NCI-H146 treated with DMSO at 0.1 percent for 48 hours (cell line): Measurements from ENCODE around the gene FOXP1.
"Not testable (repeated sequence)": the region's sequence is repeated elsewhere in the genome, so short reads cannot be mapped to it uniquely, and the experiment has no call there.

Source experiments
- DNase-seq: peaks from one replicate; lab custom pipeline; 2025; ENCODE audit not compliant: unreplicated experiment; lab: John Stamatoyannopoulos, UW

Gene FOXP1

DNA sequence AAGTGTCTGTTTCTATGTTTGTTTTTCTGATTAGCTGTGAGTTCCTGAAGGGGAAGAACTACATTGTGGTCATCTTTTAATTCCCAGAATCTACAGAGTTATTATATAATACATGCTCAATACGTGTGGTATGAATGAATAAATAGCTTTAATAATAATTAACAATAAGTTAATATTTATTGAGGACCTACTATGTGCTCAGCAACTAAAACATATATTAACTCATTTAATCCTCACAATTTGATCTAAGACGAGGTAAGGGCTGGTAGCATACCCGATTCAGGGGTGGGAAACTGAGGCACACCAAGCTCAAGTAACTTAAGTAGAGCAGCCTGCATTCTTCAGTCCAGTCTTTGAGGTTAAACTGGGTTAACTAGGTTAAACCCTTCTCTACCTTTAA is 553.8 kb downstream of the FOXP1 start:
- no peak for DNase-seq

DNA sequence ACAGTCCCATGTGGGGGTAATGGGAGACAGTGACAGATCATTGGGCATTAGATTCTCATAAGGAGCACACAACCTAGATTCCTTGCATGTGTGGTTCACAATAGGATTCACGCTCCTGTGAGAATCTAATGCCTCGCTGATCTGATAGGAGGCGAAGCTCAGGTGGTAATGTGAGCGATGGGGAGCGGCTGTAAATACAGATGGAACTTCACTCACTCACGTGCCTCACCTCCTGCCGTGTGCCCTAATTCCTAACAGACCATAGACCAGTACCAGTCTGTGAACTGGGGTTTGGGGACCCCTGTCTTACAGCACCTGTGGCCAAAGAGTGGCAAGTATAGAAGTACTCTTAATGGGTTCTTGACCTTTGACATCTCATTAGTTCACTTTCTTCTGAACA is 554.7 kb downstream of the FOXP1 start:
- DNase-seq: no peak

DNA sequence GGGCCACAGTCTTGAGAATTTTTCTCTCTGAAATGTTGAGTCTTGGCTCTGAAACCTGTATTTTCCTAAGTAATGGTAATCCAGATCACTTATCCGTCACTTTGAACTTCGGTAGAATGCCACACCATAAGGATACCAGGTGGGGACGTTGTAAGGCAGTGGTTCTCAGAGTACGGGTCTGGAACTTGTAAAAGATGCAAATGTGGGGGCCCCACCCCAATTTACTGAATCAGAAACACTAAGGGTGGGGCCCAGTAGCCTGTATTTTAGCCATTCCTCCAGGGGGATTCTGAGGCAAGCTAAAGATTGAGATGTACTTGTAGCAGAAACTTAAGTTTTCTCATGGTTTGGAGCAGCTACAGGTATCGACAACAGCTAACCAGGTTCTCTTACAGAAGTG is 555.3 kb downstream of the FOXP1 start:
- DNase-seq: no peak

DNA sequence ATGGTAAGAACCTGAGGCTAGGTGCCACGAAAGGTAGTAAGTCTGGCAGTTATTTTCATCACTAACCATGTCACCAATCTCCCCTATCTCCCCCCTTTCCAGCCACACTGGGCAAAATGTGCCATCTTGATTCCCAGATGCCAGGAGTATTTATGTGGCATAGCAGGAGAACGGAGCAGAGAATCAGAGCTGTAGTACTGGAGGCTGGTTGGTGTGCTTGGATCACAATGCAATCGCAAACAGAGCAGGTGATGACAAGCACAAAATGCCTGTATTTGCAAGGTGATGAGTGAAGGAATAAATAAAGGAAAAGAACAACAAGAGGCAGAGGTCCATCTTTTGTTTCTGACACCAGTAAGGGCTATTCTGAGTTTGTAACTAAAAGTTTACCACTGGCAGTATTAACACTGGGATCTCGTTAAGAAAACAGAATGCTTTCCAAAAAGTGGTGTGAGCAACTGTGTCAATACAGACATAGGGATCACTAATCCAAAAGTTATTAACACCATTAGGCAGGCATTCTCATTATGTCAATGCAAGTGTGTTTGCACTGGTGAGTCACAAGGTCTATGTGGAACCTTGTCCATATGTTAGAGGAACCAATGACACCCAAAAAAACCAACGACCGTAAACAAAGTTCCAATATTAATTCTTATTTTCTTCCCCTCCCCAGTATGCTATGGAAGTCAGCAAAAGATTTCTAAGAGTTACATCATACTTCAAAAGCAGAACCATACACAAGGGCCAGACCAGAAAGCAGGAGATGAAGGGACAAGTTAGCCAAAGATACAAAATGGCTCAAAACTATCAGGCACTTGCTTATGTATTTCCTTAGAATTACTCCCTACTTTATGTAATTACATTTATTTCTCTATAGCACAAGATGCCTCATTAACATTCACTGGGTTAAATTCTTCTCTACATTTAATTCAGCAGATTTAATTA is 556.6 kb downstream of the FOXP1 start:
- no peak for DNase-seq

DNA sequence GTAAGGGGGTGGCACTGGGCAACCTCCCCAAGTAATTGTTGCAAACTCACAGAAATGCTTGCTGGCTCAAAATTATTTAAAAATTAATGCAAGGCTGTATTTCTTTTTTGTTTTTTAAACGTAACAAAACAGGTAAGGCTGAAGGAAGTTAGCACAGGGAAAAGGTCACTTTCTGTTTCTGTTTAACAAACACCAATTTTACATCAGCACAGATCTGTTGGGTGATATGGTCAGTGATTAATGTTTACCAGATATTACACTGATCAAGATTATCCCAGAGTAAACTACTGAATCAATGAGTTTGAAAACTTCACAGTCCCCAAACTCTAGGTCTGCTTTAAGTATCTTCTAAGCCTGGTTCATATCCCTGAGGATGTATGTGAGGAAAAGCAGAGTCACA is 558.0 kb downstream of the FOXP1 start:
- DNase-seq: no peak

DNA sequence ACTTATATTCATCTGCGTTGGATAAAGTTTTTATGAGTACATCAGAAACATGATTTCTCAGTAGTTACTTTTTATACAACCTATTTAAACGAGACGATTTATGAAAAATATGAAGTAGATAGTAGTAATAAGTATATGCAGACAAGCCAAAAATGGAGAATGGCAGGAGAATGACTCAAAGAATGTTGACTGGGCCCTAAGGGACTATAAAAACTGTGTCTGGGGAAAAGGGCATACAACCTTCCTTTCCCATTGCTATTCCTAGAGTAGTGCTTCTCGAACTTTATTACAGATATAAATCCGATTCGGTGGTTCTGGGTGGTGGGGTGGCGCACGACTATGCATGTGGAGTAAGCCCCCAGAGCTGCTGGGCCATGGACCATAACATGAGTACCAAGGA is 558.5 kb downstream of the FOXP1 start:
- DNase-seq: no peak

DNA sequence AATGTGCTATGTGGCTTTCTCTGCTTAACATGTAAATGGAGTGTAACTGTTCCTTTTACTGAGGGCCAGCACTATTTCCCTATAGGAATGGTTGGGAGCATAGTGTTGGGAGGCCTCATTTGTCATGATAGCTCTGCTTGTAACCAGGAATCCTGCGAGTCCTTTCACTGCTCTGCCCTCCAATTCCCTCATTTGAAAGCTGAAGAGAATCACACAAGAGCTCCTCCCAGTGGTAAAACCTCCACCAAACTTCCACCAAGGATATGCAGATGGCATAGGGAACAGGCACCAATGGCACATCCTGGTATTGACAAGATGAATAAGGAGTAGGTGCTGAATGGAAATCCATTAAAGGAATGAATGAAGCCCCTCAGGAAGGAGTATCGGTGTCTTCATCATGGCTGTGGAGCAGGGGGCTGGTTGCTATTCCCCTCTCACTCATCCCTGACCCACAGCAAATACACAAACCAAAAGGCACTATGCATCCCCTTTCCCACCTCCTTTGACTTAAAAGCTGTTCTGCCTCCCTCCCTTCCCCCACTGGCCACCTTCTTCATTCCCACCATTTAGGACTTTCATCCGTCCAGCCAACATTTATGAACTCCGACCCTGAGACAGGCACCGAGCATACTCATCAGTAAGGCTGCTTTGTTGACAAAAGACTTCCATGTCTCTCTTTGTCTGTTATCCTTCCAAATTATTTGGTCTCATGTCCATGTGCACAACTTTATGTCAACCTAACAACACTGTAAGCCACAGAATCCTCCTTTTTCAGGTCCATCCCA is 560.8 kb downstream of the FOXP1 start:
- no peak for DNase-seq

GRCh38 chr3:71018799-71019198 is 564.7 kb downstream of the FOXP1 start:
- DNase-seq: no peak

- no peak for DNase-seq
Observed at GRCh38 chr3:71016178-71016845, 567.2 kb downstream of the FOXP1 start.

DNA sequence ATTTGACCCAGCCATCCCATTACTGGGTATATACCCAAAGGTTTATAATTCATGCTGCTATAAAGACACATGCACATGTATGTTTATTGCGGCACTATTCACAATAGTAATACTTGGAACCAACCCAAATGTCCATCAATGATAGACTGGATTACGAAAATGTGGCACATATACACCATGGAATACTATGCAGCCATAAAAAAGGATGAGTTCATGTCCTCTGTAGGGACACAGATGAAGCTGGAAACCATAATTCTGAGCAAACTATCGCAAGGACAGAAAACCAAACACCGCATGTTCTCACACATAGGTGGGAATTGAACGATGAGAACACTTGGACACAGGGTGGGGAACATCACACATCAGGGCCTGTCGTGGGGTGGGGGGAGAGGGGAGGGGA is 568.9 kb downstream of the FOXP1 start:
- DNase-seq: not testable (repeated sequence)

DNA sequence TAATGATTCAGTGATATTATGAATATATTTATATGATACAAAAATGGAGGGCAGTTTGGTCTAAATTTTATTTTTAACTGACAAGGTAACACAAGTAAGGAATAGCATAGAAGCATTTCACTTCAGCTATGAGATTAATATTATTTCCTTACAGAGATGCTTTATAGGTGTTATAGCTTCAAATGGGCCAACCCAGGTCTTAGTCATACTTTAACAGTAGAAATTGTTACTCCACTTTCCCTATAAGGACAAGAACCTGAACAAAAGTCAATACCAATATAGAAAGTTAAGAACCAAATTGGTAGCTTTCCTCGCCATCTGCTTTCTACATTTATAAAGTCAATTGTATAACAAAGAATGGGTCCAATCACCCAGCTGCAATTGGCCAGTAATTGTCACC is 570.6 kb downstream of the FOXP1 start:
- DNase-seq: no peak

- peak; percentile 13 for DNase-seq
Observed at GRCh38 chr3:71011565-71012287, 571.8 kb downstream of the FOXP1 start.

DNA sequence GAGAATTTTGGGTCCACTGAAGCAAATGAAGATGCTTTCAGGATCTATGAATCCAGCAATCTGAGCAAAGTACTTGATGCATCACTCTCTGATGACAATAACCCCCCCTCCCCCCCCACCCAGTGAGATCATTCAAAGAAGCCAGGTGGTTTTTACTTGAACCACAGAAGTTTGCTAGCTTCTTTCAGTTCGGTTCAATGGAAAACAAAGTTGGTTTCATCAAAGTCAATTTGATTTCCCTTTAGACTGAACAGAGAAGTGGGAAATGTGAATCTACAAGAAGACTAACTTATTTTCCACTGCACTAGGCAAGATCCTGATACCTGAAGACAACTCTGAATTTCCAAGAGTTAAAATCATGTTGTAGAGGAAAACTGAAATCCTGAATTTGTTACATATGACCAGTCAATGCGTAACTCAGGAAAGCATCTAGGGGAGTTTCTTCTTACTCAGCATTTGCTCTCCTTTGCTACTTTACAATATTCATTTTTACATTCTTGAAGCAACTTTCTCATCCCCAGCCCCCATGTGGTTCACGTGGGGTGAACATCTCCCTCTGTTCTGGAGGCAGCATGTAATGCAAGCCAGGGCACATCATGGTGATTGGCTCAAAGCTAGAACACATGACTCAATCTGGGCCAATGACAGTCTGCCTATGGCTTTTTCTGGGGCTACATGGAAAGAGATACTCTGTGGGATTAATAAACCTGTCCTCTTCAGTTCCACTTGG is 572.6 kb downstream of the FOXP1 start:
- no peak for DNase-seq

GRCh38 chr3:71008350-71008935 is 575.1 kb downstream of the FOXP1 start:
- DNase-seq: no peak

GRCh38 chr3:71006810-71007785 is 576.4 kb downstream of the FOXP1 start:
- peak; percentile 10 for DNase-seq

GRCh38 chr3:71005702-71006321 is 577.7 kb downstream of the FOXP1 start:
- DNase-seq: no peak

DNA sequence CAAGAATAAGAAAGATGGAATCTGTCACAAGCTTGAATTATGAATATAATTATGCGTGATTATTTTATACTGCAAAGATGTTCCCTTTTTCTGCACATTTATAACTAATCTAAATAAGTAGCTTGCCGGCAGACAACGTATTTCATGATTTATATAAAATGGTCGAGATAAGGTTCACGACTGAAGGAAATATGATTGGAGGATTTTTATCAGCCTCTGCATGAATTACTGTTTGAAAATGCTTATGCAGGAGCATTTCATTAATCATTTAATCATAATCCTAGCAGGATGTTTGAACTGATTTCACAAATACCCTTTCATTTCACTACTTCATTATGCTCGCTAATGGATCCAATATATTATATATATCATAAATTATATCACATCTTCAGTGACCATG is 580.0 kb downstream of the FOXP1 start:
- DNase-seq: no peak

DNA sequence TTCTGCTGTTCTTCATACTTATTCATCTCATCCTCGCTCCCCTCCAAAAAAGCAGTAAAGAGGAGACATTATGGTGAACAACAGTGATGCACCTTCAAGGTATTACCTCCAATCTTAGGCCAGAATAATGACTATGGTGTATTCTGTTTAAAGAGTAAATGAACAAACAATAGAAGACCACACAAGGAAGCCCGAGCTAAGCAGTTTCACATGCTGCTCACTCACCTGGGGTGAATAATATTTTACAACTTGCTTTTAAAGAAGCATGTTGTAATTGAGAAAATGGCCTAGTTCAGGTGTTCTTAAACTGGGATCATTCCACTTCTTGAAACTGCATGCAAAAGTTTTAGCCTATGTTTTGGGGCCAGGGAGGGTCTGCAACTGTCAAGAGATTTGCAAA is 581.2 kb downstream of the FOXP1 start:
- DNase-seq: no peak
